Gastrocnemius medialis (tissue), 4 donors: Measurements from ENCODE around the gene ACACA. TPM values are rescaled to one million over a fixed set of nuclear protein-coding genes. Genes with fewer than 3 reads are reported as not detected.

Experiments
- ATAC-seq, 2 donors: fragments of 150-250 bp; one replicate each; pipeline ENCODE4 v1.9.1; 2016
- DNase-seq, 2 donors: peaks; one replicate each; pipeline ENCODE4 v3.0.0-alpha.2; 2019
- H3K27ac ChIP-seq, 4 donors: fragments of 200-600 bp; sonication (generic); 1 replicate in 1 of 4; 2 replicates in 3 of 4; pipeline ENCODE4 v1.5.1; 2016 to 2018; ENCODE audit warnings: mild to moderate bottlenecking in 2 of 4, moderate library complexity in 1 of 4
- H3K27me3 ChIP-seq, 3 donors: fragments of 200-600 bp; sonication (generic) in 2 of 3; 1 replicate in 1 of 3; 2 replicates in 2 of 3; pipeline versions ENCODE4 v1.5.1 to v1.6.0; 2016 to 2019; ENCODE audit warnings: mild to moderate bottlenecking in 1 of 3, moderate library complexity in 1 of 3
- H3K36me3 ChIP-seq, 2 donors: fragments of 200-600 bp; sonication (generic) in 1 of 2; one replicate each; pipeline ENCODE4 v1.5.1; 2017 to 2018
- H3K4me1 ChIP-seq, 2 donors: fragments of 200-600 bp; sonication (generic) in 1 of 2; one replicate each; pipeline ENCODE4 v1.5.1; 2016 to 2017; ENCODE audit warnings: mild to moderate bottlenecking in 2 of 2
- H3K4me3 ChIP-seq, 4 donors: fragments of 200-600 bp; sonication (generic) in 3 of 4; 1 replicate in 1 of 4; 2 replicates in 3 of 4; pipeline ENCODE4 v1.5.1; 2016 to 2019; ENCODE audit warnings: mild to moderate bottlenecking in 2 of 4
- H3K9me3 ChIP-seq, 3 donors: fragments of 200-600 bp; sonication (generic) in 2 of 3; 1 replicate in 1 of 3; 2 replicates in 2 of 3; pipeline ENCODE4 v1.5.1; 2016 to 2019
- CTCF ChIP-seq, 5 experiments: fragments of 450-650 bp in 3 of 5; fragments of 200-600 bp in 2 of 5; sonication (generic) in 2 of 5; IDR thresholded peaks in 4 of 5; conservative IDR thresholded peaks in 1 of 5; 1 replicate in 4 of 5; 2 replicates in 1 of 5; pipeline ENCODE4 v1.5.1; 2016 to 2019; ENCODE audit warnings: antibody characterized with exemption in 5 of 5, mild to moderate bottlenecking in 3 of 5, moderate library complexity in 3 of 5
- POLR2A ChIP-seq, 2 donors: fragments of 450-650 bp; IDR thresholded peaks; one replicate each; pipeline ENCODE4 v1.6.1; 2017; ENCODE audit warnings: antibody characterized with exemption in 2 of 2, mild to moderate bottlenecking in 2 of 2, moderate library complexity in 2 of 2
- in situ Hi-C, 4 donors: fragments of 200-750 bp; cut with MboI; loops; one replicate each; pipeline versions ENCODE4 v1.15.0 to v1.8.0; 2017; ENCODE audit warnings: low sequenced_read_pairs in 4 of 4
- intact Hi-C: fragments of 100-400 bp; cut with DNase I; formaldehyde crosslinking; loops from one replicate; pipeline ENCODE4 v1.15.1; 2023; ENCODE audit warnings: low total_unique reads
- total RNA-seq, 4 donors: library from RNA; depleted of rRNA; stranded (reverse); fragments of >200 nt; gene quantifications; one replicate each; pipeline versions ENCODE4 v1.1.0 to v1.2.3, GENCODE V29; 2016

The ACACA gene
- total RNA-seq, 4 donors from 2014 or later: 13.4 to 28.9 (median 18.9) TPM

- Histone ChIP-seq H3K27me3 (no peaks in the 10 kb centered on the region), H3K9me3 (no peaks in the 10 kb centered on the region), H3K4me1 (peaks cover 0 to 5% of the 10 kb centered on the region in 2 donors), H3K4me3 (no peak overlapping the region), H3K36me3 (no peaks in the 10 kb centered on the region), H3K27ac (no peak overlapping the region)
- TF ChIP-seq CTCF (IDR thresholded peaks at IDR 0.05 in 4 of 5, conservative IDR thresholded peaks at IDR 0.05 in 1 of 5): no peak
- TF ChIP-seq POLR2A (IDR thresholded peaks at IDR 0.05): no peak
- ATAC-seq (no peak), DNase-seq (no peak)
- in situ Hi-C loops: no loop called here
- intact Hi-C loops: no loop called here
Measured at GRCh38 chr17:37309051-37309450, 97.6 kb downstream of the ACACA start.

- H3K27me3 ChIP-seq: no peaks in the 10 kb centered on the region
- no peaks in the 10 kb centered on the region for H3K9me3 ChIP-seq
- TF ChIP-seq CTCF (IDR thresholded peaks at IDR 0.05 in 4 of 5, conservative IDR thresholded peaks at IDR 0.05 in 1 of 5): no peak
- TF ChIP-seq POLR2A (IDR thresholded peaks at IDR 0.05): no peak
- no peak overlapping the region for H3K27ac ChIP-seq
- intact Hi-C loops (no loop called here), in situ Hi-C loops (no loop called here)
- H3K4me1 ChIP-seq: peaks cover 13 to 14% of the 10 kb centered on the region in 2 donors
- DNase-seq (no peak), ATAC-seq (no peak)
- H3K36me3 ChIP-seq: no peaks in the 10 kb centered on the region
- H3K4me3 ChIP-seq: no peak overlapping the region
Measured at GRCh38 chr17:37305406-37305905, 101.2 kb downstream of the ACACA start.

- in situ Hi-C loops (no loop called here), intact Hi-C loops (loop anchor here (1.0 to 2.0 kb wide), 2 partner anchors 26 to 58 kb away; no protein-coding TSS in a partner anchor)
- peak overlapping the region; percentile 79 to 89 (median 88) for H3K27ac ChIP-seq
- TF ChIP-seq POLR2A (IDR thresholded peaks at IDR 0.05): peak in 1 of 2 donors; percentile 10
- no peak for TF ChIP-seq CTCF (IDR thresholded peaks at IDR 0.05 in 4 of 5, conservative IDR thresholded peaks at IDR 0.05 in 1 of 5)
- DNase-seq (peak in 1 of 2 donors; percentile 53), ATAC-seq (peak; percentile 80 to 93)
- no peaks in the 10 kb centered on the region for H3K36me3 ChIP-seq
- H3K4me3 ChIP-seq: peak overlapping the region; percentile 36 to 51 (median 42)
- no peaks in the 10 kb centered on the region for H3K9me3 ChIP-seq
- H3K4me1 ChIP-seq: peaks cover 28 to 39% of the 10 kb centered on the region in 2 donors
- no peaks in the 10 kb centered on the region for H3K27me3 ChIP-seq
Measured at GRCh38 chr17:37301288-37301687, 105.3 kb downstream of the ACACA start.

GRCh38 chr17:37300683-37301082 is 106.0 kb downstream of the ACACA start:
- Histone ChIP-seq H3K27me3 (no peaks in the 10 kb centered on the region), H3K4me3 (peak overlapping the region; percentile 40 to 51 (median 44)), H3K36me3 (no peaks in the 10 kb centered on the region), H3K4me1 (peaks cover 28 to 39% of the 10 kb centered on the region in 2 donors), H3K27ac (peak overlapping the region; percentile 79 to 89 (median 88)), H3K9me3 (no peaks in the 10 kb centered on the region)
- TF ChIP-seq CTCF (IDR thresholded peaks at IDR 0.05 in 4 of 5, conservative IDR thresholded peaks at IDR 0.05 in 1 of 5): no peak
- TF ChIP-seq POLR2A (IDR thresholded peaks at IDR 0.05): no peak
- intact Hi-C loops: loop anchor here (1.0 to 2.0 kb wide), 2 partner anchors 26 to 59 kb away; no protein-coding TSS in a partner anchor
- no peak for DNase-seq
- in situ Hi-C loops: no loop called here
- ATAC-seq: peak; percentile 78 to 82
